DOHH2 (cell line): Measurements from ENCODE around the gene SPN.
A peak's percentile ranks its signal among the peaks of the same experiment; 100 is the strongest.

Source experiments
- H3F3A ChIP-seq: fragments of 200-600 bp; sonication (generic), shearing (Covaris generic); 2 replicates; pipeline ENCODE4 v1.6.0; 2016; ENCODE audit warnings: antibody characterized with exemption, mild to moderate bottlenecking; ENCODE audit not compliant: control insufficient read depth, insufficient read depth
- H3K27ac ChIP-seq: fragments of 200-600 bp; sonication (generic); 2 replicates; pipeline ENCODE4 v1.5.1; 2014; ENCODE audit warnings: low read depth, mild to moderate bottlenecking, low read length, moderate library complexity
- H3K27me3 ChIP-seq: fragments of 200-600 bp; sonication (generic); 2 replicates; pipeline ENCODE4 v1.6.1; 2014; ENCODE audit warnings: mild to moderate bottlenecking, low read length, mixed read lengths; ENCODE audit not compliant: control insufficient read depth
- H3K36me3 ChIP-seq: fragments of 200-600 bp; sonication (generic); 2 replicates; pipeline ENCODE4 v1.6.1; 2014; ENCODE audit warnings: mild to moderate bottlenecking, low read length, moderate library complexity, mixed read lengths; ENCODE audit not compliant: control insufficient read depth
- H3K4me1 ChIP-seq: fragments of 200-600 bp; sonication (generic); 2 replicates; pipeline ENCODE4 v1.6.1; 2014; ENCODE audit warnings: mild to moderate bottlenecking, low read length, mixed read lengths; ENCODE audit not compliant: control insufficient read depth
- H3K4me2 ChIP-seq: fragments of 200-600 bp; sonication (generic); 2 replicates; pipeline ENCODE4 v1.6.0; 2014; ENCODE audit warnings: mild to moderate bottlenecking, low read length, moderate library complexity
- H3K4me3 ChIP-seq: fragments of 200-600 bp; sonication (generic); 2 replicates; pipeline ENCODE4 v1.5.1; 2014; ENCODE audit warnings: mild to moderate bottlenecking, low read length, mixed read lengths
- H3K79me2 ChIP-seq: fragments of 200-600 bp; sonication (generic); 2 replicates; pipeline ENCODE4 v1.6.1; 2014; ENCODE audit warnings: mild to moderate bottlenecking, low read length, mixed read lengths; ENCODE audit not compliant: control insufficient read depth
- H3K9me2 ChIP-seq: fragments of 200-600 bp; sonication (generic); replicated peaks from 2 replicates; pipeline ENCODE4 v1.6.1; 2014; ENCODE audit warnings: mild to moderate bottlenecking, low read length, mixed read lengths; ENCODE audit not compliant: control insufficient read depth
- H3K9me3 ChIP-seq: fragments of 200-600 bp; sonication (generic); 2 replicates; pipeline ENCODE4 v1.6.1; 2014; ENCODE audit warnings: antibody characterized with exemption, low read length, mixed read lengths; ENCODE audit not compliant: control insufficient read depth, insufficient read depth
- H4K20me1 ChIP-seq: fragments of 200-600 bp; sonication (generic); 2 replicates; pipeline ENCODE4 v1.6.0; 2014; ENCODE audit warnings: low read depth, mild to moderate bottlenecking, antibody characterized with exemption, low read length, moderate library complexity; ENCODE audit not compliant: control insufficient read depth, insufficient read depth
- EZH2phosphoT487 ChIP-seq: fragments of 200-600 bp; sonication (generic); IDR thresholded peaks from 2 replicates; pipeline ENCODE4 v1.6.1; 2017; ENCODE audit warnings: borderline replicate concordance, mild to moderate bottlenecking, antibody characterized with exemption, low read length, moderate library complexity, mixed read lengths
- TF ChIP-seq, protein P1 (sequence below): fragments of 200-600 bp; sonication (generic); IDR thresholded peaks from one replicate; pipeline ENCODE4 v1.5.1; 2014; ENCODE audit warnings: antibody characterized with exemption, mild to moderate bottlenecking, low read depth, low read length; ENCODE audit not compliant: poor library complexity, severe bottlenecking

The SPN gene

DNA sequence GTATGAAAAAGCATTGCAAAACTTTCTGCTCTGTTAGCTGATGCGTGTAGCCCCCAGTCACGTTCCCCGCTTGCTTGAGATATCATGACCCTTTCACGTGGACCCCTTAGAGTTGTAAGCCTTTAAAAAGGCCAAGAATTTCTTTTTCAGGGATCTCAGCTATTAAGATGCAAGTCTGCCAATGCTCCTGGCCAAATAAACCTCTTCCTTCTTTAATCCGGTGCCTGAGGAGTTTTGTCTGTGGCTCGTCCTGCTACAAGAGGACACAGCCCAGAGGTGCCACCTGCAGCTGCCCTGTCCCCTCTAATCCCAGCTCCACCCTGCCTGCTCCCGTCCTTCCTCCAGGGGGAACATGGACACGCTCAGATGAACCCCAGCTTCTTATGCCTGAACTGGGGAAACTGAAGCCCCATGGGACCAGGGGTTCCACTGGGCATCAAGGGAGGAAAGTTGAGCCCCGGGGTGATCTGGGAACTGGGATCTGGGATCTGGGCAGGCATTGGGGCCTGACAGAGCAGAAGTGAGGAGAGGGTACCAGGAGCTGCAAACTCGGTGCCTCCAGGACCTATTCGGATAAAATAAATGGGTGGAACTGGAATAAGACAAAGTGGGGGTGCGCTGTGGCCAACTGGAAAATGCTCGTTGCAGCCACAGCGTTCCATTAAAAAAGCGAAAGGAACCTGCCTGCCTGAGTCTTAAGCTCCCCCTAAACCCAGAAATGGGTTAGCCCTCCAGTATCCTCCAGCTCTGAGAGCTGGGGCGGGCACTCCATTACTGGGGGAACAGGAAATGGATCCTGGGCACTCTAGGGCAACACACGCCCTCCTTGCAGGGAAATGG is 35.7 kb downstream of the SPN start:
- Histone ChIP-seq H3F3A (peaks cover 11% of the 10 kb centered on the region), H3K9me3 (no peaks in the 10 kb centered on the region), H3K27ac (no peak overlapping the region), H3K4me3 (no peak overlapping the region), H3K4me2 (no peak overlapping the region), H3K9me2 (no peaks in the 10 kb centered on the region), H3K79me2 (no peaks in the 10 kb centered on the region), H3K36me3 (no peaks in the 10 kb centered on the region), H3K4me1 (peaks cover 37% of the 10 kb centered on the region), H4K20me1 (no peaks in the 10 kb centered on the region), H3K27me3 (no peaks in the 10 kb centered on the region)
- TF ChIP-seq, protein P1, sequence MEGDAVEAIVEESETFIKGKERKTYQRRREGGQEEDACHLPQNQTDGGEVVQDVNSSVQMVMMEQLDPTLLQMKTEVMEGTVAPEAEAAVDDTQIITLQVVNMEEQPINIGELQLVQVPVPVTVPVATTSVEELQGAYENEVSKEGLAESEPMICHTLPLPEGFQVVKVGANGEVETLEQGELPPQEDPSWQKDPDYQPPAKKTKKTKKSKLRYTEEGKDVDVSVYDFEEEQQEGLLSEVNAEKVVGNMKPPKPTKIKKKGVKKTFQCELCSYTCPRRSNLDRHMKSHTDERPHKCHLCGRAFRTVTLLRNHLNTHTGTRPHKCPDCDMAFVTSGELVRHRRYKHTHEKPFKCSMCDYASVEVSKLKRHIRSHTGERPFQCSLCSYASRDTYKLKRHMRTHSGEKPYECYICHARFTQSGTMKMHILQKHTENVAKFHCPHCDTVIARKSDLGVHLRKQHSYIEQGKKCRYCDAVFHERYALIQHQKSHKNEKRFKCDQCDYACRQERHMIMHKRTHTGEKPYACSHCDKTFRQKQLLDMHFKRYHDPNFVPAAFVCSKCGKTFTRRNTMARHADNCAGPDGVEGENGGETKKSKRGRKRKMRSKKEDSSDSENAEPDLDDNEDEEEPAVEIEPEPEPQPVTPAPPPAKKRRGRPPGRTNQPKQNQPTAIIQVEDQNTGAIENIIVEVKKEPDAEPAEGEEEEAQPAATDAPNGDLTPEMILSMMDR = no peak
- no peak for TF ChIP-seq EZH2phosphoT487

- TF ChIP-seq, protein P1 = no peak
- no peak for TF ChIP-seq EZH2phosphoT487
- Histone ChIP-seq H3K4me2 (no peak overlapping the region), H3K9me3 (no peaks in the 10 kb centered on the region), H3K27me3 (no peaks in the 10 kb centered on the region), H3K4me1 (peaks cover 37% of the 10 kb centered on the region), H3K4me3 (no peak overlapping the region), H3K9me2 (no peaks in the 10 kb centered on the region), H3F3A (peaks cover 11% of the 10 kb centered on the region), H3K27ac (no peak overlapping the region), H3K36me3 (no peaks in the 10 kb centered on the region), H4K20me1 (no peaks in the 10 kb centered on the region), H3K79me2 (no peaks in the 10 kb centered on the region)
Observed at GRCh38 chr16:29699324-29700219, 36.5 kb downstream of the SPN start.

- no peaks in the 10 kb centered on the region for H3K9me2 ChIP-seq
- H3K27me3 ChIP-seq = no peaks in the 10 kb centered on the region
- H3K27ac ChIP-seq = no peak overlapping the region; the same call in 1 of the 2 replicates
- H4K20me1 ChIP-seq = no peaks in the 10 kb centered on the region
- 0 out of 2 replicates have a peak overlapping the region, but pooled peaks have one; percentile 31 for H3K4me3 ChIP-seq
- H3F3A ChIP-seq = peaks cover 15% of the 10 kb centered on the region
- TF ChIP-seq, protein P1 = peak; percentile 85
- no peak for TF ChIP-seq EZH2phosphoT487
- H3K79me2 ChIP-seq = no peaks in the 10 kb centered on the region
- no peaks in the 10 kb centered on the region for H3K36me3 ChIP-seq
- peak overlapping the region; percentile 78 for H3K4me2 ChIP-seq
- no peaks in the 10 kb centered on the region for H3K9me3 ChIP-seq
- peaks cover 37% of the 10 kb centered on the region for H3K4me1 ChIP-seq
Observed at GRCh38 chr16:29700253-29700987, 37.4 kb downstream of the SPN start.
